Endothelial cell of umbilical vein (primary cell): ENCODE results near the gene KCNIP1.

Experiments used
- POLR2A ChIP-seq: IDR thresholded peaks from 2 replicates; pipeline ENCODE4 v1.6.1; 2012; ENCODE audit warnings: low read depth, mild to moderate bottlenecking, control low read depth, low read length
- TF ChIP-seq, protein P1 (sequence below), 2 donors: IDR thresholded peaks; 1 replicate in 1 of 2; 2 replicates in 1 of 2; pipeline ENCODE4 v1.5.1; 2011; ENCODE audit warnings: low read length in 2 of 2, mild to moderate bottlenecking in 2 of 2, moderate library complexity in 2 of 2, control low read depth in 1 of 2, inconsistent platforms in 1 of 2, low read depth in 1 of 2; ENCODE audit not compliant: insufficient read depth in 1 of 2; ENCODE audit errors: extremely low read depth in 1 of 2
- TF ChIP-seq, protein P2 (sequence below): IDR thresholded peaks from 2 replicates; pipeline ENCODE4 v1.6.1; 2011; ENCODE audit not compliant: insufficient read depth, insufficient read length

DNA sequence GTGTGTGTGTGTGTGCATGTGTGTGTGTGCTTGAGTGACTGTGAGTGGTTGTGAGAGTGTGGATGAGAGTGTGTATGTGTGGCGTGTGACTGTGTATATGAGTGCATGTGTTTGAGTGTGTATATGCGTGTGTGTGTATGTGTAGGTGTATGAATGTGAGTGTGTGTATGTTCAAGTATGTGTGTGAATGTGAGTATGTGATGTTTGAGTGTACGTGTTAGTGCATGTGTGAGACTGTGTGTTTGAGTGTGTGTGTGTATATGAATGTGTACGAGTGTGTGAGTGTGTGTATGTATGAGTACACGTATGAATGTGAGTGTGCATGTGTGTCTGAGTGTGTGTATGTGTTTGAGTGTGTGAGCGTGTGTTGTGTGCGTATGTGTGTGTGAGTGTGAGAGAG lies 47.8 kb downstream of the KCNIP1 start:
- no peak for TF ChIP-seq POLR2A
- TF ChIP-seq, protein P1, sequence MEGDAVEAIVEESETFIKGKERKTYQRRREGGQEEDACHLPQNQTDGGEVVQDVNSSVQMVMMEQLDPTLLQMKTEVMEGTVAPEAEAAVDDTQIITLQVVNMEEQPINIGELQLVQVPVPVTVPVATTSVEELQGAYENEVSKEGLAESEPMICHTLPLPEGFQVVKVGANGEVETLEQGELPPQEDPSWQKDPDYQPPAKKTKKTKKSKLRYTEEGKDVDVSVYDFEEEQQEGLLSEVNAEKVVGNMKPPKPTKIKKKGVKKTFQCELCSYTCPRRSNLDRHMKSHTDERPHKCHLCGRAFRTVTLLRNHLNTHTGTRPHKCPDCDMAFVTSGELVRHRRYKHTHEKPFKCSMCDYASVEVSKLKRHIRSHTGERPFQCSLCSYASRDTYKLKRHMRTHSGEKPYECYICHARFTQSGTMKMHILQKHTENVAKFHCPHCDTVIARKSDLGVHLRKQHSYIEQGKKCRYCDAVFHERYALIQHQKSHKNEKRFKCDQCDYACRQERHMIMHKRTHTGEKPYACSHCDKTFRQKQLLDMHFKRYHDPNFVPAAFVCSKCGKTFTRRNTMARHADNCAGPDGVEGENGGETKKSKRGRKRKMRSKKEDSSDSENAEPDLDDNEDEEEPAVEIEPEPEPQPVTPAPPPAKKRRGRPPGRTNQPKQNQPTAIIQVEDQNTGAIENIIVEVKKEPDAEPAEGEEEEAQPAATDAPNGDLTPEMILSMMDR (IDR thresholded peaks at IDR 0.05; ENCODE audit: extremely low read depth in 1 of 2, insufficient read depth in 1 of 2, low read depth in 1 of 2, low read length in 2 of 2): no peak
- TF ChIP-seq, protein P2, sequence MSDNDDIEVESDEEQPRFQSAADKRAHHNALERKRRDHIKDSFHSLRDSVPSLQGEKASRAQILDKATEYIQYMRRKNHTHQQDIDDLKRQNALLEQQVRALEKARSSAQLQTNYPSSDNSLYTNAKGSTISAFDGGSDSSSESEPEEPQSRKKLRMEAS: no peak
